Endothelial cell of coronary artery (primary cell): Measurements from ENCODE around the gene PKN2. TPM values are rescaled to one million over a fixed set of nuclear protein-coding genes. Genes with fewer than 3 reads are reported as not detected.

Source experiments
- total RNA-seq: library from RNA; depleted of rRNA; stranded (reverse); fragments of >200 nt; gene quantifications from 2 replicates; pipeline ENCODE4 v1.2.3, GENCODE V29; 2014

The PKN2 gene
- total RNA-seq: 21.7 and 25.7 TPM in 2 replicates

GRCh38 chr1:88683541-88684481 lies at the start of gene PKN2:
Gene PKN2, plus strand, starts transcription at chr1:88684273. Its CDS starts 308 bp downstream, at chr1:88684581.

Other genes starting within 250 kb of the PKN2 start
- gene GTF2B, start 207.3 kb downstream of the PKN2 start, total RNA-seq: 35.4 and 36.3 TPM in 2 replicates